GM23248 (cell line): Measurements from ENCODE around the gene SENP8.

ENCODE experiments used
- EZH2 ChIP-seq: fragments of 200-600 bp; sonication (generic); IDR thresholded peaks from 2 replicates; pipeline ENCODE4 v1.6.1; 2018; ENCODE audit warnings: antibody characterized with exemption, mild to moderate bottlenecking; ENCODE audit not compliant: insufficient read depth, poor library complexity, severe bottlenecking
- EZH2phosphoT487 ChIP-seq: fragments of 200-600 bp; sonication (generic); IDR thresholded peaks from 2 replicates; pipeline ENCODE4 v1.6.1; 2018; ENCODE audit warnings: antibody characterized with exemption, moderate library complexity, mild to moderate bottlenecking, low read depth; ENCODE audit not compliant: insufficient read depth

DNA sequence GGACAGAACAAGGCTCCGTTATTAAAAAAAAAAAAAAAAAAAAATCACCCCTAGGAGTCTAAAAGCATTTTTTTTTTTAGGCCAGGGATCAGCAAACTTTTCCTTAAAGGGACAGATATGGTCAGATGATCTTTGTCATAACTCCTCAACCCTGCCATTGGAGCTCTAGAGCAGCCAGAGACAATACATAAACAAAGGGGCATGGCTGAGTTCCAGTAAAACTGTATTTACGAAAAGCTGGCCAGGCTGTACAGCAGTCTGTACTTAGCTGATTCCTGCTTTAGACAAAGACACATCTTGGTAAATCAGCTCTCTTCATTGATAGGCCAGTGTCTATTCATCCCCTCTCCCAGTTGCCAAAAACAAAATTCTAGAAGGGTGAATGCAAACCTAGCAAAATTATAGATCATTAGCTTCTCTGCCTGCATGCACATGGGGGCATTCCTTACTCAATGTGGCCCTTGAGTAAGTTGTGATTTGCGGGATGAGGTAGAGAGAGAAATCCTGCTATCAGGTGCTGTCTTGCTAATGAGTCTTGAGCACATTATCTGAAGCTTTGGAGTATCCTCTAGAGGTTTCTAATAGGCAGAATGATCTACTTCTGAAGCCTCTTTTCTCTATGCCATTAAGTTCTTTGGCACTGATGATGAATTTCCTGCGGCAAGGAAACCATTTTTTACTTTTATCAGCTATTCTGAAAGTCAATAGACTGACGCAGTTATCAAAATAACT is 35.2 kb downstream of the SENP8 start:
- TF ChIP-seq EZH2: no peak
- TF ChIP-seq EZH2phosphoT487: no peak
